Neural cell (in vitro differentiated cells): ENCODE data around the gene ARHGAP9. TPM values are rescaled to one million over a fixed set of nuclear protein-coding genes. Genes with fewer than 3 reads are reported as not detected.

Experiments used
- H2AFZ ChIP-seq: fragments of 200-600, 300-800 bp; sonication (generic), shearing (Covaris generic); 2 replicates; pipeline ENCODE4 v1.6.0; 2014; ENCODE audit warnings: low read depth, mild to moderate bottlenecking, antibody characterized with exemption, low read length, moderate library complexity
- H3F3A ChIP-seq: fragments of 200-600 bp; shearing (Covaris generic); 2 replicates; pipeline ENCODE4 v1.6.1; 2016; ENCODE audit warnings: mild to moderate bottlenecking, moderate library complexity, mixed read lengths, antibody characterized with exemption, low read length; ENCODE audit not compliant: insufficient read depth, poor library complexity, severe bottlenecking
- H3K27ac ChIP-seq: fragments of 200-600, 300-800 bp; sonication (generic), shearing (Covaris generic); 2 replicates; pipeline ENCODE4 v1.5.1; 2014; ENCODE audit warnings: mild to moderate bottlenecking, low read length, moderate library complexity
- H3K27me3 ChIP-seq: fragments of 300-800, 200-600 bp; sonication (generic), shearing (Covaris generic); 2 replicates; pipeline ENCODE4 v1.6.0; 2014; ENCODE audit warnings: mild to moderate bottlenecking, low read depth, low read length, moderate library complexity; ENCODE audit not compliant: insufficient read depth
- H3K36me3 ChIP-seq: fragments of 300-800, 200-600 bp; sonication (generic), shearing (Covaris generic); 2 replicates; pipeline ENCODE4 v1.5.1; 2014; ENCODE audit warnings: mild to moderate bottlenecking, antibody characterized with exemption, low read length, moderate library complexity; ENCODE audit not compliant: insufficient read depth
- H3K4me2 ChIP-seq: fragments of 300-800, 200-600 bp; sonication (generic), shearing (Covaris generic); 2 replicates; pipeline ENCODE4 v1.6.0; 2014; ENCODE audit warnings: mild to moderate bottlenecking, low read length
- H3K4me3 ChIP-seq: fragments of 300-800, 200-600 bp; sonication (generic), shearing (Covaris generic); 2 replicates; pipeline ENCODE4 v1.5.1; 2014; ENCODE audit warnings: mild to moderate bottlenecking, low read length, moderate library complexity
- H3K79me2 ChIP-seq: fragments of 200-600 bp; shearing (Covaris generic); replicated peaks from 2 replicates; pipeline ENCODE4 v1.6.0; 2014; ENCODE audit warnings: mild to moderate bottlenecking, low read length, moderate library complexity; ENCODE audit not compliant: insufficient read depth
- H3K9ac ChIP-seq: fragments of 300-800, 200-600 bp; sonication (generic), shearing (Covaris generic); 2 replicates; pipeline ENCODE4 v1.6.1; 2016; ENCODE audit warnings: mild to moderate bottlenecking, low read length, mixed read lengths
- H3K9me2 ChIP-seq: fragments of 200-600 bp; shearing (Covaris generic); 2 replicates; pipeline ENCODE4 v1.6.1; 2016; ENCODE audit warnings: mild to moderate bottlenecking, low read length, mixed read lengths; ENCODE audit not compliant: insufficient read depth
- H3K9me3 ChIP-seq: fragments of 200-600, 300-800 bp; sonication (generic), shearing (Covaris generic); 2 replicates; pipeline ENCODE4 v1.6.1; 2016; ENCODE audit warnings: mild to moderate bottlenecking, mixed run types, low read length, moderate library complexity, mixed read lengths
- H4K20me1 ChIP-seq: fragments of 200-600 bp; shearing (Covaris generic); 2 replicates; pipeline ENCODE4 v1.6.1; 2016; ENCODE audit warnings: mild to moderate bottlenecking, mixed run types; ENCODE audit not compliant: insufficient read depth
- EP300 ChIP-seq: fragments of 450-650 bp; conservative IDR thresholded peaks from 2 replicates; pipeline ENCODE4 v1.6.1; 2014; ENCODE audit warnings: antibody characterized with exemption, mild to moderate bottlenecking, moderate library complexity; ENCODE audit not compliant: poor library complexity, severe bottlenecking
- EZH2 ChIP-seq: fragments of 200-600, 300-800 bp; shearing (Covaris generic), sonication (generic); IDR thresholded peaks from 2 replicates; pipeline ENCODE4 v1.6.1; 2014; ENCODE audit warnings: antibody characterized with exemption, low read length, borderline replicate concordance, mild to moderate bottlenecking; ENCODE audit not compliant: insufficient read depth, poor library complexity, severe bottlenecking
- MXI1 ChIP-seq: fragments of 450-650 bp; conservative IDR thresholded peaks from 2 replicates; pipeline ENCODE4 v1.6.1; 2014; ENCODE audit warnings: antibody characterized with exemption, mild to moderate bottlenecking; ENCODE audit not compliant: poor library complexity, severe bottlenecking
- POLR2AphosphoS5 ChIP-seq: IDR thresholded peaks from 2 replicates; pipeline ENCODE4 v1.6.1; 2012
- RAD21 ChIP-seq: fragments of 450-650 bp; conservative IDR thresholded peaks from 2 replicates; pipeline ENCODE4 v1.6.1; 2014; ENCODE audit warnings: antibody characterized with exemption, mild to moderate bottlenecking, moderate library complexity
- SMC3 ChIP-seq: fragments of 450-650 bp; conservative IDR thresholded peaks from 2 replicates; pipeline ENCODE4 v1.6.1; 2014; ENCODE audit warnings: antibody characterized with exemption, mild to moderate bottlenecking, moderate library complexity; ENCODE audit not compliant: poor library complexity
- TAF1 ChIP-seq: IDR thresholded peaks from 2 replicates; pipeline ENCODE4 v1.6.1; 2012; ENCODE audit warnings: low read depth
- polyA plus RNA-seq: library from polyadenylated mRNA; depleted of rRNA; stranded (reverse); fragments of >200 nt; gene quantifications from 2 replicates; pipeline ENCODE4 v1.2.3, GENCODE V29; 2014
- TF ChIP-seq, protein P1 (sequence below): IDR thresholded peaks from 2 replicates; pipeline ENCODE4 v1.6.1; 2012; ENCODE audit warnings: borderline replicate concordance
- TF ChIP-seq, protein P2 (sequence below): fragments of 450-650 bp; IDR thresholded peaks from 2 replicates; pipeline ENCODE4 v1.5.1; 2014; ENCODE audit warnings: antibody characterized with exemption, mild to moderate bottlenecking, moderate library complexity; ENCODE audit not compliant: poor library complexity, severe bottlenecking

ARHGAP9 gene
- polyA plus RNA-seq, 1 donor from 2014 or later = not detected

DNA sequence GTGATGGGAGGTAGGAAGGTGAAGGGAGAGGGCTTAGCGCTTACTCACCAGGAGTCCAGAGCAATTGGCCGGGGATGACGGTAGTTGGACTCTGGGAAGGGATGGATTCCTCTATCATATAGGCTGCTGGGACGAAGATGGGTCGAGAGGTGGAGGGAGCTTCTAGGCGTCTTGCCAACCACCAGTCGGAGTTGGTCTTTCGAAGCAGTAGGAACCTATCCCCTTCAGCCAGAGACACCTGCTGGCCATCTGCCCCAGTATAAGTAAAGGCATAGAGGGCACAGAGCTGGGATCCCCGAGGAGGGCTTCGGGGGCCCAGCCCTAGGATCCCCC, 657 bp downstream of the ARHGAP9 start:
- no peaks in the 10 kb centered on the region for H3K9me2 ChIP-seq
- no peak overlapping the region for H3K27ac ChIP-seq
- no peak overlapping the region for H3K9ac ChIP-seq
- H3K36me3 ChIP-seq = no peaks in the 10 kb centered on the region
- H3K4me3 ChIP-seq = no peak overlapping the region
- no peaks in the 10 kb centered on the region for H3K9me3 ChIP-seq
- no peaks in the 10 kb centered on the region for H3K79me2 ChIP-seq
- H2AFZ ChIP-seq = no peak overlapping the region
- H3K4me2 ChIP-seq = no peak overlapping the region
- no peaks in the 10 kb centered on the region for H3F3A ChIP-seq
- TF ChIP-seq TAF1 = no peak
- no peak for TF ChIP-seq MXI1
- no peak for TF ChIP-seq EP300
- TF ChIP-seq RAD21 = no peak
- TF ChIP-seq, protein P1, sequence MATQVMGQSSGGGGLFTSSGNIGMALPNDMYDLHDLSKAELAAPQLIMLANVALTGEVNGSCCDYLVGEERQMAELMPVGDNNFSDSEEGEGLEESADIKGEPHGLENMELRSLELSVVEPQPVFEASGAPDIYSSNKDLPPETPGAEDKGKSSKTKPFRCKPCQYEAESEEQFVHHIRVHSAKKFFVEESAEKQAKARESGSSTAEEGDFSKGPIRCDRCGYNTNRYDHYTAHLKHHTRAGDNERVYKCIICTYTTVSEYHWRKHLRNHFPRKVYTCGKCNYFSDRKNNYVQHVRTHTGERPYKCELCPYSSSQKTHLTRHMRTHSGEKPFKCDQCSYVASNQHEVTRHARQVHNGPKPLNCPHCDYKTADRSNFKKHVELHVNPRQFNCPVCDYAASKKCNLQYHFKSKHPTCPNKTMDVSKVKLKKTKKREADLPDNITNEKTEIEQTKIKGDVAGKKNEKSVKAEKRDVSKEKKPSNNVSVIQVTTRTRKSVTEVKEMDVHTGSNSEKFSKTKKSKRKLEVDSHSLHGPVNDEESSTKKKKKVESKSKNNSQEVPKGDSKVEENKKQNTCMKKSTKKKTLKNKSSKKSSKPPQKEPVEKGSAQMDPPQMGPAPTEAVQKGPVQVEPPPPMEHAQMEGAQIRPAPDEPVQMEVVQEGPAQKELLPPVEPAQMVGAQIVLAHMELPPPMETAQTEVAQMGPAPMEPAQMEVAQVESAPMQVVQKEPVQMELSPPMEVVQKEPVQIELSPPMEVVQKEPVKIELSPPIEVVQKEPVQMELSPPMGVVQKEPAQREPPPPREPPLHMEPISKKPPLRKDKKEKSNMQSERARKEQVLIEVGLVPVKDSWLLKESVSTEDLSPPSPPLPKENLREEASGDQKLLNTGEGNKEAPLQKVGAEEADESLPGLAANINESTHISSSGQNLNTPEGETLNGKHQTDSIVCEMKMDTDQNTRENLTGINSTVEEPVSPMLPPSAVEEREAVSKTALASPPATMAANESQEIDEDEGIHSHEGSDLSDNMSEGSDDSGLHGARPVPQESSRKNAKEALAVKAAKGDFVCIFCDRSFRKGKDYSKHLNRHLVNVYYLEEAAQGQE = no peak
- TF ChIP-seq SMC3 = no peak
- no peak for TF ChIP-seq POLR2AphosphoS5
- TF ChIP-seq EZH2 = no peak
- TF ChIP-seq, protein P2, sequence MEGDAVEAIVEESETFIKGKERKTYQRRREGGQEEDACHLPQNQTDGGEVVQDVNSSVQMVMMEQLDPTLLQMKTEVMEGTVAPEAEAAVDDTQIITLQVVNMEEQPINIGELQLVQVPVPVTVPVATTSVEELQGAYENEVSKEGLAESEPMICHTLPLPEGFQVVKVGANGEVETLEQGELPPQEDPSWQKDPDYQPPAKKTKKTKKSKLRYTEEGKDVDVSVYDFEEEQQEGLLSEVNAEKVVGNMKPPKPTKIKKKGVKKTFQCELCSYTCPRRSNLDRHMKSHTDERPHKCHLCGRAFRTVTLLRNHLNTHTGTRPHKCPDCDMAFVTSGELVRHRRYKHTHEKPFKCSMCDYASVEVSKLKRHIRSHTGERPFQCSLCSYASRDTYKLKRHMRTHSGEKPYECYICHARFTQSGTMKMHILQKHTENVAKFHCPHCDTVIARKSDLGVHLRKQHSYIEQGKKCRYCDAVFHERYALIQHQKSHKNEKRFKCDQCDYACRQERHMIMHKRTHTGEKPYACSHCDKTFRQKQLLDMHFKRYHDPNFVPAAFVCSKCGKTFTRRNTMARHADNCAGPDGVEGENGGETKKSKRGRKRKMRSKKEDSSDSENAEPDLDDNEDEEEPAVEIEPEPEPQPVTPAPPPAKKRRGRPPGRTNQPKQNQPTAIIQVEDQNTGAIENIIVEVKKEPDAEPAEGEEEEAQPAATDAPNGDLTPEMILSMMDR = no peak
- peaks cover 71% of the 10 kb centered on the region for H3K27me3 ChIP-seq
- H4K20me1 ChIP-seq = no peaks in the 10 kb centered on the region

GRCh38 chr12:57477710-57478681, 1.7 kb downstream of the ARHGAP9 start:
- H3K4me3 ChIP-seq = no peak overlapping the region
- H3K9me2 ChIP-seq = no peaks in the 10 kb centered on the region
- TF ChIP-seq, protein P1 = no peak
- TF ChIP-seq RAD21 (no peak), EP300 (no peak), TAF1 (no peak), MXI1 (no peak), SMC3 (no peak), EZH2 (no peak), POLR2AphosphoS5 (no peak)
- TF ChIP-seq, protein P2 = no peak
- no peaks in the 10 kb centered on the region for H3K9me3 ChIP-seq
- H3K9ac ChIP-seq = no peak overlapping the region
- H3K4me2 ChIP-seq = no peak overlapping the region
- peaks cover 79% of the 10 kb centered on the region for H3K27me3 ChIP-seq
- H3K79me2 ChIP-seq = no peaks in the 10 kb centered on the region
- no peaks in the 10 kb centered on the region for H3K36me3 ChIP-seq
- no peak overlapping the region for H2AFZ ChIP-seq
- no peak overlapping the region for H3K27ac ChIP-seq
- no peaks in the 10 kb centered on the region for H3F3A ChIP-seq
- no peaks in the 10 kb centered on the region for H4K20me1 ChIP-seq
